Measurements from ENCODE around the gene DPPA3.

DPPA3 gene

DNA sequence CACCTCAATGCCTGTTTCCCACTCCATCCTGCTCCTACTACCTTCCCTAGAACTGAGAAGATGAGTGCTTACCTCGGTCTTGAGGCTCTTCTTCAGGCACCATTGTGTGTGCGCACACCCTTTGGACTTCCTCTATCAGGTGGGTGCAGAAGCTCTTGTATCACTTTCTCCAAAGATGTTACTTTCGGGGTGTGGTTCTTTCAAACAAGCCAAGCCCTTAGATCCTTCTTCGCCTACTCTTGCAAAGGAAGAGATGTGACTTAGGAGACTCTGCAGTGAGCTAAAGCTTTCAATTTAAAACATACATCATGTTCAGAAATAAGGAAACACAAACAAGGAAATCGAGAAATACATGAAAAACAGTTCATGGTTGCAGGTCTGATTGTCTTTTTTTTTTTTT lies 36.0 kb downstream of the DPPA3 start, which contains the start of gene CLEC4C:
TSS of gene CLEC4C (minus strand) at position 130 of the 400 bp plus-strand sequence. CDS start at position 103, 27 bp downstream.
- TF ChIP-seq ZNF70 (CRISPR knock-in tag; IDR thresholded peaks at IDR 0.05), result no peak
- no peak for TF ChIP-seq ISL1 (CRISPR knock-in tag; IDR thresholded peaks at IDR 0.05)
- no peak for TF ChIP-seq TOX (CRISPR knock-in tag; IDR thresholded peaks at IDR 0.05; ENCODE audit: borderline replicate concordance)
- no peak for TF ChIP-seq ZFP30 (CRISPR knock-in tag; IDR thresholded peaks at IDR 0.05)
- TF ChIP-seq ZFP3 (CRISPR knock-in tag; IDR thresholded peaks at IDR 0.05), result no peak
- no peak for TF ChIP-seq ZNF565 (CRISPR knock-in tag; conservative IDR thresholded peaks at IDR 0.05; ENCODE audit: low read depth)
- no peak for TF ChIP-seq SNAI2 (CRISPR knock-in tag; IDR thresholded peaks at IDR 0.05)
- no peak for TF ChIP-seq ARNTL (CRISPR knock-in tag; IDR thresholded peaks at IDR 0.05; ENCODE audit: borderline replicate concordance, low read depth)
- no peak for TF ChIP-seq OSR1 (CRISPR knock-in tag; IDR thresholded peaks at IDR 0.05)
- no peak for TF ChIP-seq PPARA (CRISPR knock-in tag; IDR thresholded peaks at IDR 0.05; ENCODE audit: borderline replicate concordance)
- TF ChIP-seq GLIS3 (CRISPR knock-in tag; IDR thresholded peaks at IDR 0.05), result no peak
- TF ChIP-seq, protein P1, sequence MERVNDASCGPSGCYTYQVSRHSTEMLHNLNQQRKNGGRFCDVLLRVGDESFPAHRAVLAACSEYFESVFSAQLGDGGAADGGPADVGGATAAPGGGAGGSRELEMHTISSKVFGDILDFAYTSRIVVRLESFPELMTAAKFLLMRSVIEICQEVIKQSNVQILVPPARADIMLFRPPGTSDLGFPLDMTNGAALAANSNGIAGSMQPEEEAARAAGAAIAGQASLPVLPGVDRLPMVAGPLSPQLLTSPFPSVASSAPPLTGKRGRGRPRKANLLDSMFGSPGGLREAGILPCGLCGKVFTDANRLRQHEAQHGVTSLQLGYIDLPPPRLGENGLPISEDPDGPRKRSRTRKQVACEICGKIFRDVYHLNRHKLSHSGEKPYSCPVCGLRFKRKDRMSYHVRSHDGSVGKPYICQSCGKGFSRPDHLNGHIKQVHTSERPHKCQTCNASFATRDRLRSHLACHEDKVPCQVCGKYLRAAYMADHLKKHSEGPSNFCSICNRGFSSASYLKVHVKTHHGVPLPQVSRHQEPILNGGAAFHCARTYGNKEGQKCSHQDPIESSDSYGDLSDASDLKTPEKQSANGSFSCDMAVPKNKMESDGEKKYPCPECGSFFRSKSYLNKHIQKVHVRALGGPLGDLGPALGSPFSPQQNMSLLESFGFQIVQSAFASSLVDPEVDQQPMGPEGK (CRISPR knock-in tag; IDR thresholded peaks at IDR 0.05; ENCODE audit: borderline replicate concordance), result no peak
- TF ChIP-seq RARB (CRISPR knock-in tag; IDR thresholded peaks at IDR 0.05), result no peak
- TF ChIP-seq, protein P2, sequence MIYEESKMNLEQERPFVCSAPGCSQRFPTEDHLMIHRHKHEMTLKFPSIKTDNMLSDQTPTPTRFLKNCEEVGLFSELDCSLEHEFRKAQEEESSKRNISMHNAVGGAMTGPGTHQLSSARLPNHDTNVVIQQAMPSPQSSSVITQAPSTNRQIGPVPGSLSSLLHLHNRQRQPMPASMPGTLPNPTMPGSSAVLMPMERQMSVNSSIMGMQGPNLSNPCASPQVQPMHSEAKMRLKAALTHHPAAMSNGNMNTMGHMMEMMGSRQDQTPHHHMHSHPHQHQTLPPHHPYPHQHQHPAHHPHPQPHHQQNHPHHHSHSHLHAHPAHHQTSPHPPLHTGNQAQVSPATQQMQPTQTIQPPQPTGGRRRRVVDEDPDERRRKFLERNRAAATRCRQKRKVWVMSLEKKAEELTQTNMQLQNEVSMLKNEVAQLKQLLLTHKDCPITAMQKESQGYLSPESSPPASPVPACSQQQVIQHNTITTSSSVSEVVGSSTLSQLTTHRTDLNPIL (CRISPR knock-in tag; IDR thresholded peaks at IDR 0.05; ENCODE audit: low read depth), result no peak
- TF ChIP-seq BACH2 (CRISPR knock-in tag; IDR thresholded peaks at IDR 0.05; ENCODE audit: borderline replicate concordance), result no peak
- TF ChIP-seq, protein P3, sequence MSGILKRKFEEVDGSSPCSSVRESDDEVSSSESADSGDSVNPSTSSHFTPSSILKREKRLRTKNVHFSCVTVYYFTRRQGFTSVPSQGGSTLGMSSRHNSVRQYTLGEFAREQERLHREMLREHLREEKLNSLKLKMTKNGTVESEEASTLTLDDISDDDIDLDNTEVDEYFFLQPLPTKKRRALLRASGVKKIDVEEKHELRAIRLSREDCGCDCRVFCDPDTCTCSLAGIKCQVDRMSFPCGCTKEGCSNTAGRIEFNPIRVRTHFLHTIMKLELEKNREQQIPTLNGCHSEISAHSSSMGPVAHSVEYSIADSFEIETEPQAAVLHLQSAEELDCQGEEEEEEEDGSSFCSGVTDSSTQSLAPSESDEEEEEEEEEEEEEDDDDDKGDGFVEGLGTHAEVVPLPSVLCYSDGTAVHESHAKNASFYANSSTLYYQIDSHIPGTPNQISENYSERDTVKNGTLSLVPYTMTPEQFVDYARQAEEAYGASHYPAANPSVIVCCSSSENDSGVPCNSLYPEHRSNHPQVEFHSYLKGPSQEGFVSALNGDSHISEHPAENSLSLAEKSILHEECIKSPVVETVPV (CRISPR knock-in tag; IDR thresholded peaks at IDR 0.05), result no peak
- no peak for TF ChIP-seq ESRRG (CRISPR knock-in tag; IDR thresholded peaks at IDR 0.05)
- TF ChIP-seq TCF4 (CRISPR knock-in tag; IDR thresholded peaks at IDR 0.05; ENCODE audit: borderline replicate concordance), result no peak
- ATAC-seq, result no peak

GRCh38 chr12:7748852-7749251 lies 37.6 kb downstream of the DPPA3 start:
- ATAC-seq, result no peak
- TF ChIP-seq SNAI2 (CRISPR knock-in tag; IDR thresholded peaks at IDR 0.05), result no peak
- TF ChIP-seq ESRRG (CRISPR knock-in tag; IDR thresholded peaks at IDR 0.05), result no peak
- TF ChIP-seq, protein P3 (CRISPR knock-in tag; IDR thresholded peaks at IDR 0.05), result no peak
- no peak for TF ChIP-seq TSHZ2 (CRISPR knock-in tag; IDR thresholded peaks at IDR 0.05)
- no peak for TF ChIP-seq TOX (CRISPR knock-in tag; IDR thresholded peaks at IDR 0.05; ENCODE audit: borderline replicate concordance)
- no peak for TF ChIP-seq PPARA (CRISPR knock-in tag; IDR thresholded peaks at IDR 0.05; ENCODE audit: borderline replicate concordance)
- TF ChIP-seq ZC3H10 (CRISPR knock-in tag; IDR thresholded peaks at IDR 0.05), result no peak

GRCh38 chr12:7749442-7749841 lies 38.2 kb downstream of the DPPA3 start:
- ATAC-seq, result no peak
- TF ChIP-seq ISL1 (CRISPR knock-in tag; IDR thresholded peaks at IDR 0.05), result no peak
- TF ChIP-seq TOX (CRISPR knock-in tag; IDR thresholded peaks at IDR 0.05; ENCODE audit: borderline replicate concordance), result no peak
- TF ChIP-seq ZFP3 (CRISPR knock-in tag; IDR thresholded peaks at IDR 0.05), result no peak
- TF ChIP-seq OSR1 (CRISPR knock-in tag; IDR thresholded peaks at IDR 0.05), result no peak
- no peak for TF ChIP-seq ESRRG (CRISPR knock-in tag; IDR thresholded peaks at IDR 0.05)
- no peak for TF ChIP-seq PPARA (CRISPR knock-in tag; IDR thresholded peaks at IDR 0.05; ENCODE audit: borderline replicate concordance)
- TF ChIP-seq GLIS3 (CRISPR knock-in tag; IDR thresholded peaks at IDR 0.05), result no peak
- TF ChIP-seq ZNF565 (CRISPR knock-in tag; conservative IDR thresholded peaks at IDR 0.05; ENCODE audit: low read depth), result no peak
- no peak for TF ChIP-seq RARB (CRISPR knock-in tag; IDR thresholded peaks at IDR 0.05)
- TF ChIP-seq, protein P2 (CRISPR knock-in tag; IDR thresholded peaks at IDR 0.05; ENCODE audit: low read depth), result no peak
- TF ChIP-seq, protein P4, sequence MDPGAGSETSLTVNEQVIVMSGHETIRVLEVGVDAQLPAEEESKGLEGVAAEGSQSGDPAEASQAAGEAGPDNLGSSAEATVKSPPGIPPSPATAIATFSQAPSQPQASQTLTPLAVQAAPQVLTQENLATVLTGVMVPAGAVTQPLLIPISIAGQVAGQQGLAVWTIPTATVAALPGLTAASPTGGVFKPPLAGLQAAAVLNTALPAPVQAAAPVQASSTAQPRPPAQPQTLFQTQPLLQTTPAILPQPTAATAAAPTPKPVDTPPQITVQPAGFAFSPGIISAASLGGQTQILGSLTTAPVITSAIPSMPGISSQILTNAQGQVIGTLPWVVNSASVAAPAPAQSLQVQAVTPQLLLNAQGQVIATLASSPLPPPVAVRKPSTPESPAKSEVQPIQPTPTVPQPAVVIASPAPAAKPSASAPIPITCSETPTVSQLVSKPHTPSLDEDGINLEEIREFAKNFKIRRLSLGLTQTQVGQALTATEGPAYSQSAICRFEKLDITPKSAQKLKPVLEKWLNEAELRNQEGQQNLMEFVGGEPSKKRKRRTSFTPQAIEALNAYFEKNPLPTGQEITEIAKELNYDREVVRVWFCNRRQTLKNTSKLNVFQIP (CRISPR knock-in tag; IDR thresholded peaks at IDR 0.05; ENCODE audit: borderline replicate concordance, low read depth), result no peak
- TF ChIP-seq TSHZ2 (CRISPR knock-in tag; IDR thresholded peaks at IDR 0.05), result no peak

Measured in SK-N-SH treated with all-trans-retinoic acid at 6 μM for 48 hours (cell line).